Measurements from ENCODE around the gene EMD.

DNA sequence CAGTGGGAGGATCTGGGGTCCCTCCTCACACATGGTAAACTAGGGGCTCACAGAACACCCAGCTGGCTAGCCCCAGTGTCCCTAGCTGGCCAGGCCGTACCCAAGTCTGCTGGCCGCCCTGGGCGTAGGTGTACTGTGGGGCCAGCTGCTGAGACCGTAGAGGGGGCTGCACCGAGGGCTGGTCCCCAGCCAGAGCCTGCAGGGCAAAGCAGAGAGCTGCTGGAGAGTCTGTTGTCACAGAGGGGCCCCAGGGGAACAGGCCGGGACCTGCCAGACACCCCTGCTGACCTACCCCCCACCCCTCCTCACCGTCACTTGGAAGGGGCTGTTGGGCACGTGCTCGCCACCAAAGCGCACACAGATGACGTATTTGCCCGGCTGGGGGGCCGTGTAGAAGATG lies 24.6 kb upstream of the EMD start:
- TF ChIP-seq CTCF (optimal IDR thresholded peaks at IDR 0.05 in 1 of 3, IDR thresholded peaks at IDR 0.05 in 1 of 3, conservative IDR thresholded peaks at IDR 0.05 in 1 of 3; ENCODE audit: extremely low read depth in 1 of 3, insufficient read depth in 2 of 3, low read length in 3 of 3) (no peak), EZH2 (IDR thresholded peaks at IDR 0.05; ENCODE audit: low read length) (no peak)

Data from keratinocyte (primary cell).